Measurements from ENCODE around the gene TMEM145. TPM values are rescaled to one million over a fixed set of nuclear protein-coding genes. Genes with fewer than 3 reads are reported as not detected.
A peak's percentile ranks its signal among the peaks of the same experiment; 100 is the strongest.
"Not testable (repeated sequence)": the region's sequence is repeated elsewhere in the genome, so short reads cannot be mapped to it uniquely, and the experiment has no call there.

Gene TMEM145
- under 1 TPM in 3 of 6 donors, not detected in 3; 0.34 to 0.79 (median 0.49) TPM for total RNA-seq

- WGBS, 2 donors, result 2% methylated on average over 20 to 30 of the region's 67 CpGs
- Histone ChIP-seq H3K27ac (no peak within 1 kb of the TSS), H3K4me1 (peaks cover 11 to 23% (median 20%) of the 10 kb centered on the region in 4 donors), H3K4me3 (peak within 1 kb of the TSS in 3 of 4 donors; percentile 38 to 51 (median 44)), H3K9me3 (no peaks in the 10 kb centered on the region), H3K27me3 (peaks cover 0 to 25% (median 7%) of the 10 kb centered on the region in 4 donors), H3K36me3 (no peaks in the 10 kb centered on the region)
- peak in 1 of 2 donors; percentile 90 for DNase-seq
- TF ChIP-seq CTCF (IDR thresholded peaks at IDR 0.05) (peak in 1 of 6 experiments; percentile 19), POLR2A (IDR thresholded peaks at IDR 0.05) (no peak), POLR2AphosphoS5 (IDR thresholded peaks at IDR 0.05) (no peak)
- ATAC-seq (ENCODE audit: low FRiP score in 2 of 2), result peak; percentile 52 to 60
These were observed at the start of gene TMEM145 for GRCh38 chr19:42313096-42313839. Gene TMEM145 (plus strand): TSS chr19:42313309. CDS start chr19:42313377, 68 bp downstream.

DNA sequence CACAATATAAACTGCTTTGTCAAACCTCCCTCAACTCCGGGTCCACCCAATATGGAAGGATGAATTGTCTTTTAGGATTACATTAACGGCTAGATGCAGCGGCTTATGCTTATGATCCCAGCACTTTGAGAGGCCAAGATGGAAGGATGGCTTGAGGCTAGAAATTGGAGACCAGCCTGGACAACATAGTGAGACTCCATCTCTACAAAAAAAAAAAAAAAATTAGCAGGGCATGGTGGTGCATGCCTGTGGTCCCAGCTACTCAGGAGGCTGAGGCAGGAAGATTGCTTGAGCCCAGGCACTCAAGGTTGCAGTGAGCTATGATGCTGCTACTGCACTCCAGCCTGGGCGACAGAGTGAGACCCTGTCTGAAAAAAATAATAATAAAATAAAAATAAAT, 47.0 kb upstream of the TMEM145 start:
- H3K4me1 ChIP-seq, result peaks cover 18 to 26% (median 21%) of the 10 kb centered on the region in 4 donors
- ATAC-seq (ENCODE audit: low FRiP score in 2 of 2); H3K9me3 ChIP-seq; DNase-seq; H3K36me3 ChIP-seq; H3K27ac ChIP-seq; H3K27me3 ChIP-seq; H3K4me3 ChIP-seq: not testable (repeated sequence)
- WGBS, 2 donors, result 93% methylated on average over 4 of the region's 4 CpGs

DNA sequence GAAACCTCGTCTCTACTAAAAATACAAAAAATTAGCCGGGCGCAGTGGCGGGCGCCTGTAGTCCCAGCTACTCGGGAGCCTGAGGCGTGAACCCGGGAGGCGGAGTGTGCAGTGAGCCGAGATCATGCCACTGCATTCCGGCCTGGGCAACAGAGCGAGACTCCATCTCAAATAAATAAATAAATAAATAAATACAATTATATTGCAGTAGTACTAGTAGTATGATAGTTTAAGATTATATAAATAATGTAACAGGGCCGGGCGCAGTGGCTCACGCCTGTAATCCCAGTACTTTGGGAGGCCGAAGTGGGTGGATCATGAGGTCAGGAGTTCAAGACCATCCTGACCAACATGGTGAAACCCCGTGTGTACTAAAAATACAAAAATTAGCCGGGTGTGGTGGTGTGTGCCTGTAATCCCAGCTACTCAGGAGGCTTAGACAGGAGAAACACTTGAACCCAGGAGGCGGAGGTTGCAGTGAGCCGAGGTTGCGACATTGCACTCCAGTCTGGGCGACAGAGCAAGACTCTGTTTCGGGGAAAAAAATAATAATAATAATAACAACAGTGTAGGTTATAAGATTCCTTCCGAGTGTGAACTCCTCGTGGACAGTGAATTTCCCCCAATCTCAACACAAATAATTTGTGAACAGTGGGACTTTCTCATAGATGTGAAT, 46.0 kb upstream of the TMEM145 start:
- Histone ChIP-seq H3K4me1 (peaks cover 23 to 35% (median 27%) of the 10 kb centered on the region in 4 donors), H3K27ac (peak overlapping the region in 1 of 4 donors; percentile 98)
- not testable (repeated sequence) for H3K9me3 ChIP-seq; H3K27me3 ChIP-seq; H3K36me3 ChIP-seq; ATAC-seq (ENCODE audit: low FRiP score in 2 of 2); H3K4me3 ChIP-seq
- DNase-seq, result peak in 1 of 2 donors; percentile 21
- WGBS, 2 donors, result 93 to 94% methylated on average over 25 of the region's 25 CpGs

DNA sequence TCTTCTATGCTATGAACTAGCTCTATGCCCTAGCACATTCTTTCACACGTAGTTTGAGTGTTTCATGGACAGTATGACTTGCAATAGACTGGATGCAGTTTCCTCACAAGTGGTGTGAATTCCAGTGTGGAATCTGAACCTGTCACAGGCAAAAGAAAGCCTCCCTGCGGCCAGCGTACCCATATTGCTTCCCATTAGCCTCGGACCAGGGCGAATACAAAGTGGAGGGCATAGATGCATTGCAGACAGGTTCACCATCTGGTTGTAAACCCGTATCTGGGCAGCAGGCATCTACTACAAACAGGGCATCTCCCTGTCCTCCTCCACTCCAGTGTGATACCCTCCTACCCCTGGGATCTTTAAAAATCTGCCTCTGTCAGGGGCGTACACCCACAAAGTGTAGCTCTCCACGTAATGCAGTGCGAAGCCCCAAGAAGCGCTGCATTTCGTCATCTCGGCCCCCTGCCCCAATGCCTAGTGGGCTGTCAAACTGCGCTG, 45.4 kb upstream of the TMEM145 start:
- TF ChIP-seq POLR2AphosphoS5 (IDR thresholded peaks at IDR 0.05), result no peak
- no peak for TF ChIP-seq POLR2A (IDR thresholded peaks at IDR 0.05)
- no peak for TF ChIP-seq CTCF (IDR thresholded peaks at IDR 0.05)
- no peak for TF ChIP-seq EP300 (IDR thresholded peaks at IDR 0.05)
- Histone ChIP-seq H3K4me1 (peaks cover 23 to 36% (median 27%) of the 10 kb centered on the region in 4 donors), H3K4me3 (peak overlapping the region; percentile 30 to 69 (median 58)), H3K9me3 (no peaks in the 10 kb centered on the region), H3K27me3 (no peaks in the 10 kb centered on the region), H3K27ac (peak overlapping the region; percentile 96 to 100 (median 98)), H3K36me3 (peaks cover under 1 to 11% (median 9%) of the 10 kb centered on the region in 4 donors)
- peak in 1 of 2 donors; percentile 22 for DNase-seq
- WGBS, 2 donors, result 15 to 16% methylated on average over 9 to 13 of the region's 13 CpGs
- ATAC-seq (ENCODE audit: low FRiP score in 2 of 2), result no peak

DNA sequence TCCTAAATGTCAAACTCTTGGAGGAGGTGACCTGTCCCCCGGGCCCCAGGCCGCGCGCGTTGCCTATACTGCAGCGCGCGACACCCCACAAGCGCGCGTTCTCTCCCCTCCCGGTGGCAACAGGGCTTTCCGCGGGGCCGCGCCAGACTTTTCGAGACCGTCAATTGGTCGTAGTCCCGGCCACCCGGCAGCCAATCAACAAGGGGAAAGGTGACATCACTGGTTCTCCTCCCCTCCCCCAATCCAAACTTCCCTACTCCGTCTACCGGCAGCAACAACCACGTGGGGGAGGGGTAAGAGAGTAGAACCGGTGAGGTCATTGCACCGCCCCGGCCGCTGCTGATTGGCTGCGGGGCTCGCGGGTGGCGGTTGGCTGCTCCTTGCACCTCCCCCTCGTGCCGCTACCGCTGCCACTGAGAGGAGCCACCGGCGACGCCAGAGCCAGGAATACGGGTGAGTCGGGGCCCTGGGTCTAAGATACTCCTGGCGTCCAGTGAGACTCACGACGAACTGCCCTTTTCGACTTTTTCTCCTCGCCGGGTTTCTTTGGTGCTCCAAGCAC, 44.9 kb upstream of the TMEM145 start:
- peaks cover 6 to 16% (median 15%) of the 10 kb centered on the region in 4 donors for H3K36me3 ChIP-seq
- TF ChIP-seq CTCF (IDR thresholded peaks at IDR 0.05) (peak in 1 of 6 experiments; percentile 20), POLR2A (IDR thresholded peaks at IDR 0.05) (peak; percentile 40 to 84 (median 80)), EP300 (IDR thresholded peaks at IDR 0.05) (peak in 1 of 4 donors; percentile 93), POLR2AphosphoS5 (IDR thresholded peaks at IDR 0.05) (peak; percentile 74 to 90)
- H3K4me1 ChIP-seq, result peaks cover 23 to 36% (median 27%) of the 10 kb centered on the region in 4 donors
- no peaks in the 10 kb centered on the region for H3K27me3 ChIP-seq
- DNase-seq, result peak; percentile 98 to 99
- ATAC-seq (ENCODE audit: low FRiP score in 2 of 2), result peak; percentile 92 to 94
- H3K27ac ChIP-seq, result peak overlapping the region; percentile 96 to 100 (median 98)
- WGBS, 2 donors, result 0% methylated on average over 9 to 24 of the region's 46 CpGs
- peak overlapping the region; percentile 30 to 69 (median 58) for H3K4me3 ChIP-seq
- H3K9me3 ChIP-seq, result no peaks in the 10 kb centered on the region

All from upper lobe of left lung (tissue), 6 donors.